ENCODE data around the gene ACAP3. TPM values are rescaled to one million over a fixed set of nuclear protein-coding genes. Genes with fewer than 3 reads are reported as not detected.

The ACAP3 gene
- total and polyA plus RNA-seq, 4 donors: 2.7 to 24.8 (median 15.0) TPM

DNA sequence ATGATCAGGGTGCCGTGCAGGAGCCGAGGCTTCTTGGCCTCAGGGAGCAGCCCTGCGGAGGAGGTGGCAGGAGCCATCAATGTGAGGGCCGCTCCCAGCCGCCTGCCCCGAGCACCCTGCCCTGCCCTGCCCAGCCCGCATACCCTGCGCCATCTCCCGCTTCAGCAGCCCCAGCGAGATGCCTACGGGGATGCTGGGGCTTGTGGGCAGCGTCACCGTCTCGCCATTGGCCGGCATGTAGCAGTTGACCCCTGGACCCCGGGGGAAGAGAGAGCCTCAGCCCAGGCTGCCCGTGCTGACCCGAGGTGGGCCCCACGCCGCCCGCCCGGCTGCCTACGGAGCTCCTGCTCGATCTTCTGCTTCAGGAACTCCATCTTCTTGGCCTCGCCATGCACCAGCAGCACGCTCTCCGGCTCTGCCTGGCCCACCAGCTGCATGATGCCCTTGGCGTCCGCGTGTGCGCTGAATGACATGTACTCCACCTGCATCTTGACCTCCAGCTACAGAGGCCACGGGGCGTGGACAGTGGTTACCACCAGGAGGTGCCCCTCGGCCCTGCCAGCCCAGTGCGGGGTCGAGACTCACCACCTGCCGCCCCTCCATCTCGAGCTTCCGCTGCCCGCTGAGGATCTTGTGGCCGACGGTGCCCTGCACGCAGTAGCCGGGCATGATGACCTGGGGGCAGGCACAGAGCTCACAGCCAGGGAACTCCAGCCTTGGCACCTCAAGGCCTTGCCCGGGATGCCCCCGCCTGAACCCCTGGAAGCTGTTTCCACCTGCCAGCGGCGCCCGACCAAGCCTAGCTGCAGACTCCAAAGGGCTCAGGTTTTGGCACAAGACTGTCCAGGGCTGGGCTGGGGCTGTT is 5.0 kb upstream of the ACAP3 start:
- H3K27me3 ChIP-seq (ENCODE audit: control insufficient read depth in 4 of 4, insufficient read depth in 4 of 4, low read length in 3 of 4): no peaks in the 10 kb centered on the region
- no peak overlapping the region for H3K9ac ChIP-seq (ENCODE audit: low read depth in 1 of 2, low read length in 2 of 2)
- TF ChIP-seq, protein P1, sequence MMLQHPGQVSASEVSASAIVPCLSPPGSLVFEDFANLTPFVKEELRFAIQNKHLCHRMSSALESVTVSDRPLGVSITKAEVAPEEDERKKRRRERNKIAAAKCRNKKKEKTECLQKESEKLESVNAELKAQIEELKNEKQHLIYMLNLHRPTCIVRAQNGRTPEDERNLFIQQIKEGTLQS (IDR thresholded peaks at IDR 0.05): no peak
- no peak for TF ChIP-seq HNF4A (conservative IDR thresholded peaks at IDR 0.05)
- H3K36me3 ChIP-seq (ENCODE audit: control insufficient read depth in 4 of 4, insufficient read depth in 3 of 4, low read depth in 1 of 4, low read length in 3 of 4): peaks cover 3 to 38% (median 19%) of the 10 kb centered on the region in 4 donors
- no peak overlapping the region for H3K27ac ChIP-seq (ENCODE audit: low read depth in 1 of 2, low read length in 2 of 2)
- H3K4me1 ChIP-seq (ENCODE audit: control insufficient read depth in 4 of 4, insufficient read depth in 4 of 4, low read length in 3 of 4): peaks cover 2 to 14% (median 9%) of the 10 kb centered on the region in 4 donors
- no peak overlapping the region for H3K4me3 ChIP-seq (ENCODE audit: low read depth in 1 of 3, low read length in 3 of 3)
- no peak for DNase-seq (ENCODE audit: low spot score)
- WGBS: 94% methylated on average over 49 of the region's 49 CpGs
- no peaks in the 10 kb centered on the region for H3K9me3 ChIP-seq (ENCODE audit: control insufficient read depth in 4 of 4, low read length in 3 of 4)

DNA sequence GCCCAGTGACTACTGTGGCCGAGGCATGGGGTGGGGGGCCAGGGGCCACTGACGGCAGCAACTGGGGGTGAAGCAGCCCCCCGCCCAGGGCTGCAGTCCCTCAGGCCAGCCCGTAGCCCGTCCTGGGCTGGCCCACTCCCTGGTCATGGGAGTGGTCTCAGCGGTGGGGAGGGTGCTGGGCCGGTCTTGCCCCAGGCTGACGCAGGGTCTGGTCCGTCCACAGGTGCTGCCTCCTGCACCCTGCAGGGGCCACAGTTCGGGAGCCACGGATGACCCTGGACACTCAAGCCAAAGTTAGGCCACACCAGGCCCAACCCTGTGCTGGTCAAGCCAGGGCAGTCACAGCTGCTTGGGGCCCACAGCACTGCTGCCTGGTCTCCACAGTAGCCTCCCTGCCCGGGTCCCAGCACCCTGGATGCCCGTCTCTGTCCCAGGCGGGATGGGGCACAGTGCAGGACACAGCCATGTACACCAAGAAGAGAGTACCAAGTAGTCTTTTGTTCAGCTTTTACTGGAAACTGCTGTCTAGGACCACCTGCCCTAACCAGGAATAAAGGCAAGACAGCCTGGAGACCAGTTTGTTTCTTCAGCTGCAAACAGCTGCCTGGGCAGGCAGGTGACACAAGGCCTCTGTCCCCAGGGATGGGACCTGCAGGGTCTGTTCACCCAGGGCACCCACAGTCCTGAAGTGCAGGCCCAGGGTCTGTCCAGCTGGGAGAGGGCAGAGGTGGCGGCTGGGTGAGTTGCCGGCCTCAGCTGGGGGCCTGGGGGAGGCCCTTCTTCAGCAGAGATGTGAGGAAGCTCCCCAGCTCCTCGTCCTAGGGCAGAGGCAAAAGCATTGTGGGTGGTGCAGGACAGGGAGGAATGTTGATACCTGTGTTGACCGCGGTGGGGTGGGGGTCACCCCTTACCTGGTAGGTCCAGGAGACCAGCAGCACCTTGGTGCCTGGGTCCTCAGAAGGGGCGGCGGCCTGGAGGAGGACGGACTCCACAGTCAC is 3.7 kb upstream of the ACAP3 start:
- DNase-seq (ENCODE audit: low spot score): no peak
- 92% methylated on average over 22 of the region's 22 CpGs for WGBS
- H3K27me3 ChIP-seq (ENCODE audit: control insufficient read depth in 4 of 4, insufficient read depth in 4 of 4, low read length in 3 of 4): no peaks in the 10 kb centered on the region
- peaks cover 7 to 24% (median 16%) of the 10 kb centered on the region in 4 donors for H3K4me1 ChIP-seq (ENCODE audit: control insufficient read depth in 4 of 4, insufficient read depth in 4 of 4, low read length in 3 of 4)
- H3K4me3 ChIP-seq (ENCODE audit: low read depth in 1 of 3, low read length in 3 of 3): no peak overlapping the region
- TF ChIP-seq FOXA2 (IDR thresholded peaks at IDR 0.05) (no peak), YY1 (IDR thresholded peaks at IDR 0.05) (no peak), RXRA (IDR thresholded peaks at IDR 0.05) (no peak), GABPA (IDR thresholded peaks at IDR 0.05 in 1 of 2, conservative IDR thresholded peaks at IDR 0.05 in 1 of 2) (no peak), HNF4A (conservative IDR thresholded peaks at IDR 0.05) (no peak), RAD21 (IDR thresholded peaks at IDR 0.05) (no peak)
- TF ChIP-seq, protein P2, sequence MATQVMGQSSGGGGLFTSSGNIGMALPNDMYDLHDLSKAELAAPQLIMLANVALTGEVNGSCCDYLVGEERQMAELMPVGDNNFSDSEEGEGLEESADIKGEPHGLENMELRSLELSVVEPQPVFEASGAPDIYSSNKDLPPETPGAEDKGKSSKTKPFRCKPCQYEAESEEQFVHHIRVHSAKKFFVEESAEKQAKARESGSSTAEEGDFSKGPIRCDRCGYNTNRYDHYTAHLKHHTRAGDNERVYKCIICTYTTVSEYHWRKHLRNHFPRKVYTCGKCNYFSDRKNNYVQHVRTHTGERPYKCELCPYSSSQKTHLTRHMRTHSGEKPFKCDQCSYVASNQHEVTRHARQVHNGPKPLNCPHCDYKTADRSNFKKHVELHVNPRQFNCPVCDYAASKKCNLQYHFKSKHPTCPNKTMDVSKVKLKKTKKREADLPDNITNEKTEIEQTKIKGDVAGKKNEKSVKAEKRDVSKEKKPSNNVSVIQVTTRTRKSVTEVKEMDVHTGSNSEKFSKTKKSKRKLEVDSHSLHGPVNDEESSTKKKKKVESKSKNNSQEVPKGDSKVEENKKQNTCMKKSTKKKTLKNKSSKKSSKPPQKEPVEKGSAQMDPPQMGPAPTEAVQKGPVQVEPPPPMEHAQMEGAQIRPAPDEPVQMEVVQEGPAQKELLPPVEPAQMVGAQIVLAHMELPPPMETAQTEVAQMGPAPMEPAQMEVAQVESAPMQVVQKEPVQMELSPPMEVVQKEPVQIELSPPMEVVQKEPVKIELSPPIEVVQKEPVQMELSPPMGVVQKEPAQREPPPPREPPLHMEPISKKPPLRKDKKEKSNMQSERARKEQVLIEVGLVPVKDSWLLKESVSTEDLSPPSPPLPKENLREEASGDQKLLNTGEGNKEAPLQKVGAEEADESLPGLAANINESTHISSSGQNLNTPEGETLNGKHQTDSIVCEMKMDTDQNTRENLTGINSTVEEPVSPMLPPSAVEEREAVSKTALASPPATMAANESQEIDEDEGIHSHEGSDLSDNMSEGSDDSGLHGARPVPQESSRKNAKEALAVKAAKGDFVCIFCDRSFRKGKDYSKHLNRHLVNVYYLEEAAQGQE (IDR thresholded peaks at IDR 0.05): no peak
- TF ChIP-seq, protein P3, sequence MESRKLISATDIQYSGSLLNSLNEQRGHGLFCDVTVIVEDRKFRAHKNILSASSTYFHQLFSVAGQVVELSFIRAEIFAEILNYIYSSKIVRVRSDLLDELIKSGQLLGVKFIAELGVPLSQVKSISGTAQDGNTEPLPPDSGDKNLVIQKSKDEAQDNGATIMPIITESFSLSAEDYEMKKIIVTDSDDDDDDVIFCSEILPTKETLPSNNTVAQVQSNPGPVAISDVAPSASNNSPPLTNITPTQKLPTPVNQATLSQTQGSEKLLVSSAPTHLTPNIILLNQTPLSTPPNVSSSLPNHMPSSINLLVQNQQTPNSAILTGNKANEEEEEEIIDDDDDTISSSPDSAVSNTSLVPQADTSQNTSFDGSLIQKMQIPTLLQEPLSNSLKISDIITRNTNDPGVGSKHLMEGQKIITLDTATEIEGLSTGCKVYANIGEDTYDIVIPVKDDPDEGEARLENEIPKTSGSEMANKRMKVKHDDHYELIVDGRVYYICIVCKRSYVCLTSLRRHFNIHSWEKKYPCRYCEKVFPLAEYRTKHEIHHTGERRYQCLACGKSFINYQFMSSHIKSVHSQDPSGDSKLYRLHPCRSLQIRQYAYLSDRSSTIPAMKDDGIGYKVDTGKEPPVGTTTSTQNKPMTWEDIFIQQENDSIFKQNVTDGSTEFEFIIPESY (IDR thresholded peaks at IDR 0.05): no peak
- TF ChIP-seq, protein P4, sequence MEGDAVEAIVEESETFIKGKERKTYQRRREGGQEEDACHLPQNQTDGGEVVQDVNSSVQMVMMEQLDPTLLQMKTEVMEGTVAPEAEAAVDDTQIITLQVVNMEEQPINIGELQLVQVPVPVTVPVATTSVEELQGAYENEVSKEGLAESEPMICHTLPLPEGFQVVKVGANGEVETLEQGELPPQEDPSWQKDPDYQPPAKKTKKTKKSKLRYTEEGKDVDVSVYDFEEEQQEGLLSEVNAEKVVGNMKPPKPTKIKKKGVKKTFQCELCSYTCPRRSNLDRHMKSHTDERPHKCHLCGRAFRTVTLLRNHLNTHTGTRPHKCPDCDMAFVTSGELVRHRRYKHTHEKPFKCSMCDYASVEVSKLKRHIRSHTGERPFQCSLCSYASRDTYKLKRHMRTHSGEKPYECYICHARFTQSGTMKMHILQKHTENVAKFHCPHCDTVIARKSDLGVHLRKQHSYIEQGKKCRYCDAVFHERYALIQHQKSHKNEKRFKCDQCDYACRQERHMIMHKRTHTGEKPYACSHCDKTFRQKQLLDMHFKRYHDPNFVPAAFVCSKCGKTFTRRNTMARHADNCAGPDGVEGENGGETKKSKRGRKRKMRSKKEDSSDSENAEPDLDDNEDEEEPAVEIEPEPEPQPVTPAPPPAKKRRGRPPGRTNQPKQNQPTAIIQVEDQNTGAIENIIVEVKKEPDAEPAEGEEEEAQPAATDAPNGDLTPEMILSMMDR (IDR thresholded peaks at IDR 0.05; ENCODE audit: low read depth, low read length, missing input control): no peak
- TF ChIP-seq, protein P5, sequence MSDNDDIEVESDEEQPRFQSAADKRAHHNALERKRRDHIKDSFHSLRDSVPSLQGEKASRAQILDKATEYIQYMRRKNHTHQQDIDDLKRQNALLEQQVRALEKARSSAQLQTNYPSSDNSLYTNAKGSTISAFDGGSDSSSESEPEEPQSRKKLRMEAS (IDR thresholded peaks at IDR 0.05): no peak
- H3K36me3 ChIP-seq (ENCODE audit: control insufficient read depth in 4 of 4, insufficient read depth in 3 of 4, low read depth in 1 of 4, low read length in 3 of 4): peaks cover 3 to 38% (median 18%) of the 10 kb centered on the region in 4 donors
- H3K27ac ChIP-seq (ENCODE audit: low read depth in 1 of 2, low read length in 2 of 2): no peak overlapping the region
- no peaks in the 10 kb centered on the region for H3K9me3 ChIP-seq (ENCODE audit: control insufficient read depth in 4 of 4, low read length in 3 of 4)
- no peak overlapping the region for H3K9ac ChIP-seq (ENCODE audit: low read depth in 1 of 2, low read length in 2 of 2)

Data from liver (tissue), 9 donors.